Subcutaneous adipose tissue (tissue), 4 donors: Measurements from ENCODE around the gene HBQ1. TPM values are rescaled to one million over a fixed set of nuclear protein-coding genes. Genes with fewer than 3 reads are reported as not detected.

Experiments
- CTCF ChIP-seq: fragments of 450-650 bp; IDR thresholded peaks from one replicate; pipeline ENCODE4 v1.5.1; 2016; ENCODE audit warnings: low read depth, mild to moderate bottlenecking, control low read depth, antibody characterized with exemption, moderate library complexity
- total RNA-seq, 4 donors: library from RNA; depleted of rRNA; stranded (reverse); fragments of >200 nt; gene quantifications; one replicate each; pipeline ENCODE4 v1.1.0, GENCODE V29; 2016

The HBQ1 gene
- total RNA-seq, result not detected

- TF ChIP-seq CTCF, result no peak
These were observed at the start of gene HBQ1 for GRCh38 chr16:180101-180675. HBQ1 (plus strand) TSS chr16:180459; CDS start chr16:180487, 28 bp downstream.

DNA sequence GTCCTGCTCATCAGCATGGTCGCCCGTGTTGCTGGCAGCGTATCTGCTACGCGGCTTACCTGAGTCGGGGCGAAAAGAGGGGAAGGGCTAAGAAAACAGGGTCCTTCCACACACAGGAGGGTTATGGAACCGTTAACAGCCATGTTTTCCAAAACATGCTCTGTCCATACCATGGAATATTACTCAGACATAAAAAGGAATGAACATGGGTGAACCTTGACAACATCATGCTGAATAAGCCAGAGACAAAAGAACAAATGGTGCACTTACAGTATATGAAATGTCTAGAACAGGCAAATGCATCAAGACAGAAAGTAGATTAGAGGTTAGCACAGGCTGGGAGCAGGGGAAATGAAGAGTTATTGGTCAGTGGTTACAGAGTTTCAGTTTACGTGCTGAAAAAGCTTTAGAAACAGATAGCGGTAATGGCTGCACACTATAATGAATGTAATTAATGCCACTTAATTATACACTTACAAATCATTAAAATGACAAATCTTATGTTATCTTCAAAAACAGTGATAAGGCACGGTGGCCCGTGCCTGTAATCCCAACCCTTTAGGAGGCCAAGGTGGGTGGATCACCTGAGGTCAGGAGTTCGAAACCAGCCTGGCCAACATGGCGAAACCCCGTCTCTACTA, 49.6 kb upstream of the HBQ1 start:
- no peak for TF ChIP-seq CTCF

DNA sequence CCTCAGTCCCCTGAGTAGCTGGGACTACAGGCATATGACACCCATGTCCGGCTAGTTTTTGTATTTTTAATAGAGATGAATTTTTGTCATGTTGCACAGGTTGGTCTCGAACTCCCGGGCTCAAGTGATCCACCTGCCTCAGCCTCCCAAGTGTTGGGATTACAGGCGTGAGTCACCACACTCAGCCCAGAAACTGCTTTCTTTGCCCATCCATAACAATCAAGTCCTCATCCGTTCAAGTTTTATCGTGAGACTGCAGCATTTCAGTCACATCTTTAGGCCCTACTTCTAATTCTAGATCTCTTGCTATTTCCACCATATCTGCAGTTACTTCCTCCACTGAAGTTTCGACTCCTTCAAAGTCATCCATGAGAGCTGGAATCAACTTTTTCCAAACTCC, 48.1 kb upstream of the HBQ1 start:
- TF ChIP-seq CTCF, result no peak

DNA sequence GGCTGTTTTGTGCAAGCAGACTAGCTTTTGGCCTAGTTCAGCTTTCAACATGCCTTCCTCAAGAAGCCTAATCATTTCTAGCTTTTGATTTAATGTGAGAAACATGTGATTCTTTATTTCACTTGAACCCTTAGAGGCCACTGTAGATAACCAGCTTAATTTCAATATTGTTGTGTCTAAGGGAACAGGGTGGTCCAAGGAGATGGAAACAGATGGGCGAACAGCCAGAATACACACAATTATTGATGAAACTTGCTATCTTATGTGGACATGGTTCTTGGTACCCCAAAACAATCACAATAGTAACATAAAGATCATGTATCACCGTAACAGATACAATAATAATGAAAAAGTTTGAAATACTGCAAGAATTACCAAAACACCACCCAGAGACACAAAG, 46.5 kb upstream of the HBQ1 start:
- no peak for TF ChIP-seq CTCF

DNA sequence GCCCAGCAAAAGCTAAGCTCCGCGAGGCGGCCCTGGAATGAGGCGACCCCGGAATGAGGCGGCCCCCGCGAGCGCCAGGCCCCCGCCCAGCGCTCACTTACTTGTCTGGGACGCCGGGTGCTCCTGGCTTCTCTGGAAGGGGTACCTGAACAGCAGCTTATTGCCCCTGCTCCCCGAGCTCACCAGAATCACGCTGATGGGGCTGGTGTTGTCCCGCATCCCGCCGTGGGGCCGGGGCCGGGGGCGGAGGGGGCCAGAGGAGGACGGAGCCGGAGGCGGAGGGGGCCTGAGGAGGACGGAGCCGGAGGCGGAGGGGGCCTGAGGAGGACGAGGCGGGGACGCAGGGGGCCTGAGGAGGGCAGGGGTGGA, 42.2 kb upstream of the HBQ1 start:
- TF ChIP-seq CTCF, result no peak

DNA sequence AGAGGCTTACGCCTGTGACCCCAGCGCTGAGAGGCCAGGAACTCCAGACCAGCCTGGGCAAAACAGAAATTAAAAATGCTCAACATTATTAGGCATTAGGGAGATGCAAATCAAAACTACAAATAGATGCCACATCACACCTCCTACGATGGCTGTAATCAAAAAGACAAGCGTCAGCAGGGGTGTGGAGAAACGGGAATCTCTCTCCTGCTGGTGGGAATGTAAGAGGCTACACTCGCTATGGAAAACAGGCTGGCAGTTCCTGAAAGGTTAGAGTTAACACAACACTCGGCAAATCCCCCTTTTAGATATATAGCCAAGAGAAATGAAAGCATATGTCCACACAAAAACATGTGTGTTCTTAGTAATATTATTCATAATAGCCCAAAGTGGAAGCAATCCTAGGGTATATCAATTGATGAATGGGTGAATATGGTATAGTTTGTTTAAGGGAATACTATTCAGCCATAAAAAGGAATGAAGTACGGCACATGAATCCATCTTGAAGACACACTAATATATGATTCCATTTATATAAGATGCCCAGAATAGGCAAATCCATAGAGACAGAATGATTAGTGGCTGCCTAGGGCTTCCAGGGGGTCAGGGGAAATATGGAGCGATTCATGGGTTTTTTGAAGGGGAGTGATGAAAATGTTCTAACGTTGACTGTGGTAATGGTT, 39.9 kb upstream of the HBQ1 start:
- no peak for TF ChIP-seq CTCF

GRCh38 chr16:142405-142967, 37.8 kb upstream of the HBQ1 start:
- TF ChIP-seq CTCF, result no peak
